Subcutaneous abdominal adipose tissue (tissue), 5 donors: Measurements from ENCODE around the gene CABLES1.

ENCODE experiments used
- H3K27ac ChIP-seq: one replicate; pipeline ENCODE4 v1.7.0; 2013; ENCODE audit warnings: low read depth, mild to moderate bottlenecking, inconsistent platforms, low read length, moderate library complexity
- H3K27me3 ChIP-seq, 5 donors: one replicate each; pipeline ENCODE4 v1.7.0; 2013; ENCODE audit warnings: low read length in 5 of 5, inconsistent platforms in 1 of 5; ENCODE audit not compliant: control insufficient read depth in 5 of 5, insufficient read depth in 4 of 5
- H3K36me3 ChIP-seq, 5 donors: one replicate each; pipeline ENCODE4 v1.7.0; 2013; ENCODE audit warnings: low read length in 5 of 5; ENCODE audit not compliant: control insufficient read depth in 5 of 5, insufficient read depth in 5 of 5
- H3K4me1 ChIP-seq, 5 donors: one replicate each; pipeline ENCODE4 v1.7.0; 2013; ENCODE audit warnings: low read length in 5 of 5, mild to moderate bottlenecking in 3 of 5, moderate library complexity in 1 of 5; ENCODE audit not compliant: control insufficient read depth in 5 of 5, insufficient read depth in 5 of 5
- H3K4me3 ChIP-seq, 5 donors: one replicate each; pipeline ENCODE4 v1.7.0; 2013; ENCODE audit warnings: low read length in 5 of 5, low read depth in 1 of 5
- H3K9ac ChIP-seq, 5 donors: one replicate each; pipeline ENCODE4 v1.7.0; 2013; ENCODE audit warnings: low read length in 5 of 5, mild to moderate bottlenecking in 4 of 5, moderate library complexity in 3 of 5
- H3K9me3 ChIP-seq, 5 donors: one replicate each; pipeline ENCODE4 v1.7.0; 2013; ENCODE audit warnings: low read length in 5 of 5; ENCODE audit not compliant: control insufficient read depth in 5 of 5
- donor health status: healthy.
- donor health status: healthy.
- donor health status: healthy.
- donor health status: healthy.
- donor health status: healthy.

Gene CABLES1

GRCh38 chr18:23141104-23141999 is 6.1 kb downstream of the CABLES1 start:
- Histone ChIP-seq H3K9ac (peak overlapping the region in 3 of 5 donors; percentile 17 to 42 (median 28)), H3K27ac (peak overlapping the region; percentile 93), H3K4me3 (peak overlapping the region in 1 of 5 donors; percentile 15)

GRCh38 chr18:23142251-23142929 is 7.1 kb downstream of the CABLES1 start:
- Histone ChIP-seq H3K4me1 (peaks cover 11 to 76% (median 67%) of the 10 kb centered on the region in 5 donors), H3K36me3 (peaks cover 0 to 3% (median 0%) of the 10 kb centered on the region in 5 donors), H3K4me3 (no peak overlapping the region), H3K27me3 (no peaks in the 10 kb centered on the region), H3K9me3 (no peaks in the 10 kb centered on the region), H3K9ac (peak overlapping the region in 4 of 5 donors; percentile 0 to 42 (median 24)), H3K27ac (peak overlapping the region; percentile 93)

More at GRCh38 chr18:23141104-23141999, 6.1 kb downstream of the CABLES1 start:
- H3K9me3 ChIP-seq = no peaks in the 10 kb centered on the region
- no peaks in the 10 kb centered on the region for H3K27me3 ChIP-seq
- H3K4me1 ChIP-seq = peaks cover 10 to 79% (median 70%) of the 10 kb centered on the region in 5 donors
- H3K36me3 ChIP-seq = peaks cover 0 to 3% (median 0%) of the 10 kb centered on the region in 5 donors

GRCh38 chr18:23143016-23143814 is 7.9 kb downstream of the CABLES1 start:
- Histone ChIP-seq H3K36me3 (peaks cover 0 to 3% (median 0%) of the 10 kb centered on the region in 5 donors), H3K4me1 (peaks cover 11 to 74% (median 63%) of the 10 kb centered on the region in 5 donors), H3K9me3 (no peaks in the 10 kb centered on the region), H3K27ac (peak overlapping the region; percentile 93), H3K27me3 (no peaks in the 10 kb centered on the region), H3K4me3 (peak overlapping the region in 2 of 5 donors; percentile 24 to 42), H3K9ac (peak overlapping the region in 3 of 5 donors; percentile 32 to 68 (median 59))

- H3K27ac ChIP-seq = peak overlapping the region; percentile 93
- H3K4me3 ChIP-seq = peak overlapping the region in 2 of 5 donors; percentile 24 to 42
- H3K9me3 ChIP-seq = no peaks in the 10 kb centered on the region
- peak overlapping the region in 4 of 5 donors; percentile 12 to 68 (median 49) for H3K9ac ChIP-seq
- no peaks in the 10 kb centered on the region for H3K27me3 ChIP-seq
- H3K4me1 ChIP-seq = peaks cover 10 to 71% (median 60%) of the 10 kb centered on the region in 5 donors
- H3K36me3 ChIP-seq = peaks cover 0 to 3% (median 0%) of the 10 kb centered on the region in 5 donors
These were observed 8.6 kb downstream of the CABLES1 start for GRCh38 chr18:23143815-23144261.

GRCh38 chr18:23144640-23145039 is 9.4 kb downstream of the CABLES1 start:
- H3K9me3 ChIP-seq = no peaks in the 10 kb centered on the region
- peak overlapping the region in 2 of 5 donors; percentile 39 to 68 for H3K9ac ChIP-seq
- H3K27me3 ChIP-seq = no peaks in the 10 kb centered on the region
- H3K4me3 ChIP-seq = no peak overlapping the region
- H3K4me1 ChIP-seq = peaks cover 10 to 73% (median 57%) of the 10 kb centered on the region in 5 donors
- H3K27ac ChIP-seq = peak overlapping the region; percentile 93
- peaks cover 0 to under 1% (median 0%) of the 10 kb centered on the region in 5 donors for H3K36me3 ChIP-seq

GRCh38 chr18:23145621-23146020 is 10.3 kb downstream of the CABLES1 start:
- H3K4me1 ChIP-seq = peaks cover 12 to 68% (median 56%) of the 10 kb centered on the region in 5 donors
- H3K27me3 ChIP-seq = no peaks in the 10 kb centered on the region
- no peaks in the 10 kb centered on the region for H3K9me3 ChIP-seq
- H3K36me3 ChIP-seq = peaks cover 0 to 2% (median 0%) of the 10 kb centered on the region in 5 donors
- peak overlapping the region; percentile 93 for H3K27ac ChIP-seq
- no peak overlapping the region for H3K4me3 ChIP-seq
- H3K9ac ChIP-seq = no peak overlapping the region

GRCh38 chr18:23146861-23147469 is 11.7 kb downstream of the CABLES1 start:
- H3K4me1 ChIP-seq = peaks cover 8 to 54% (median 43%) of the 10 kb centered on the region in 5 donors
- H3K27me3 ChIP-seq = no peaks in the 10 kb centered on the region

GRCh38 chr18:23148382-23148781 is 13.1 kb downstream of the CABLES1 start:
- Histone ChIP-seq H3K27ac (peak overlapping the region; percentile 17), H3K27me3 (no peaks in the 10 kb centered on the region), H3K4me1 (peaks cover 8 to 40% (median 29%) of the 10 kb centered on the region in 5 donors), H3K4me3 (no peak overlapping the region), H3K9me3 (no peaks in the 10 kb centered on the region), H3K36me3 (peaks cover 0 to 2% (median 0%) of the 10 kb centered on the region in 5 donors), H3K9ac (no peak overlapping the region)

More at GRCh38 chr18:23146861-23147469, 11.7 kb downstream of the CABLES1 start:
- H3K27ac ChIP-seq = peak overlapping the region; percentile 81
- no peak overlapping the region for H3K4me3 ChIP-seq
- H3K36me3 ChIP-seq = peaks cover 0 to 2% (median 0%) of the 10 kb centered on the region in 5 donors
- peak overlapping the region in 1 of 5 donors; percentile 26 for H3K9ac ChIP-seq
- H3K9me3 ChIP-seq = no peaks in the 10 kb centered on the region

- Histone ChIP-seq H3K27me3 (no peaks in the 10 kb centered on the region), H3K9ac (no peak overlapping the region), H3K4me3 (no peak overlapping the region), H3K9me3 (no peaks in the 10 kb centered on the region), H3K36me3 (peaks cover 0 to 2% (median 0%) of the 10 kb centered on the region in 5 donors), H3K4me1 (peaks cover 11 to 32% (median 19%) of the 10 kb centered on the region in 5 donors), H3K27ac (peak overlapping the region; percentile 19)
These were observed 14.3 kb downstream of the CABLES1 start for GRCh38 chr18:23149570-23149969.
